H1 (cell line): ENCODE data around the gene CCNA2. TPM values are rescaled to one million over a fixed set of nuclear protein-coding genes. Genes with fewer than 3 reads are reported as not detected.

Experiments used
- CTCF ChIA-PET: fragments of 300-600 bp; sonication (Branson Sonifier 250); formaldehyde crosslinking; loops from one replicate; lab custom pipeline; 2021; ENCODE audit not compliant: partially characterized antibody; lab: Charles Lee
- POLR2A ChIA-PET: fragments of 300-600 bp; sonication (Branson Sonifier 250); formaldehyde crosslinking; loops from one replicate; lab custom pipeline; 2021; ENCODE audit warnings: inconsistent platforms; ENCODE audit not compliant: partially characterized antibody; lab: Charles Lee
- DNase-seq, 2 experiments: peaks; one replicate each; pipeline versions ENCODE4 v3.0.0 to v3.0.0-alpha.2; 2010 to 2022; ENCODE audit warnings: low spot score in 2 of 2, low read depth in 1 of 2, mixed read lengths in 1 of 2
- FAIRE-seq: peaks from 2 replicates; lab custom pipeline; 2011; peaks lifted over from hg19 to GRCh38; lab: Jason Lieb, UNC
- H2AFZ ChIP-seq: 2 replicates; pipeline ENCODE4 v1.8.1; 2012; ENCODE audit warnings: low read length, inconsistent platforms
- H2AK5ac ChIP-seq: 2 replicates; pipeline ENCODE4 v1.6.1; 2013; ENCODE audit warnings: low read depth, low read length
- H2BK120ac ChIP-seq: replicated peaks from 2 replicates; pipeline ENCODE3; 2013; ENCODE audit warnings: low read depth, low read length, inconsistent platforms
- H2BK12ac ChIP-seq: 2 replicates; pipeline ENCODE4 v1.6.1; 2013; ENCODE audit warnings: low read depth, low read length
- H2BK15ac ChIP-seq: 2 replicates; pipeline ENCODE4 v1.6.1; 2013; ENCODE audit warnings: low read length
- H2BK20ac ChIP-seq: 2 replicates; pipeline ENCODE4 v1.6.1; 2013; ENCODE audit warnings: low read length
- H2BK5ac ChIP-seq: 2 replicates; pipeline ENCODE4 v1.6.1; 2013; ENCODE audit warnings: low read depth, low read length
- H3K14ac ChIP-seq: 2 replicates; pipeline ENCODE4 v1.6.1; 2013; ENCODE audit warnings: inconsistent platforms; ENCODE audit not compliant: insufficient read length
- H3K18ac ChIP-seq: 2 replicates; pipeline ENCODE4 v1.6.1; 2013; ENCODE audit warnings: low read length; ENCODE audit errors: extremely low read depth
- H3K23ac ChIP-seq: 2 replicates; pipeline ENCODE4 v1.6.1; 2013; ENCODE audit warnings: inconsistent platforms; ENCODE audit not compliant: insufficient read length
- H3K23me2 ChIP-seq: 2 replicates; pipeline ENCODE4 v1.6.1; 2013; ENCODE audit warnings: low read depth, low read length
- H3K27ac ChIP-seq: 2 replicates; pipeline ENCODE4 v1.6.1; 2011; ENCODE audit warnings: low read depth, low read length, inconsistent platforms
- H3K27me3 ChIP-seq, 4 experiments: replicated peaks in 1 of 4; 1 replicate in 1 of 4; 2 replicates in 3 of 4; pipeline versions ENCODE4 v1.6.1 to v1.8.1; 2011 to 2013; ENCODE audit warnings: low read length in 3 of 4, mild to moderate bottlenecking in 3 of 4, inconsistent platforms in 2 of 4, mixed read lengths in 2 of 4, moderate library complexity in 1 of 4; ENCODE audit not compliant: control insufficient read depth in 3 of 4, insufficient read depth in 3 of 4; ENCODE audit errors: extremely low read depth in 1 of 4
- H3K36me3 ChIP-seq, 4 experiments: 2 replicates each; pipeline versions ENCODE4 v1.6.1 to v1.8.1; 2011 to 2013; ENCODE audit warnings: mild to moderate bottlenecking in 4 of 4, low read length in 3 of 4, moderate library complexity in 2 of 4, control low read depth in 1 of 4, inconsistent platforms in 1 of 4; ENCODE audit not compliant: insufficient read depth in 4 of 4, control insufficient read depth in 2 of 4
- H3K4ac ChIP-seq: replicated peaks from 2 replicates; pipeline ENCODE3; 2013; ENCODE audit warnings: low read length, low read depth, mixed read lengths, inconsistent platforms; ENCODE audit not compliant: insufficient read length
- H3K4me1 ChIP-seq, 4 experiments: replicated peaks in 1 of 4; 1 replicate in 1 of 4; 2 replicates in 3 of 4; pipeline versions ENCODE4 v1.6.1 to v1.8.1; 2011 to 2013; ENCODE audit warnings: low read length in 3 of 4, inconsistent platforms in 2 of 4, mixed read lengths in 1 of 4; ENCODE audit not compliant: insufficient read depth in 4 of 4, control insufficient read depth in 3 of 4
- H3K4me2 ChIP-seq, 2 experiments: 2 replicates each; pipeline versions ENCODE4 v1.6.1 to v1.8.1; 2011 to 2013; ENCODE audit warnings: low read depth in 2 of 2, low read length in 2 of 2, control low read depth in 1 of 2, inconsistent platforms in 1 of 2, mild to moderate bottlenecking in 1 of 2; ENCODE audit not compliant: insufficient read depth in 1 of 2
- H3K4me3 ChIP-seq, 4 experiments: fragments of 200-600, 300-600 bp in 1 of 4; sonication (generic), shearing (Covaris generic), sonication (Bioruptor Twin) in 1 of 4; 2 replicates each; pipeline versions ENCODE4 v1.5.1 to v1.8.1; 2011 to 2016; ENCODE audit warnings: low read length in 4 of 4, low read depth in 3 of 4, control low read depth in 2 of 4, inconsistent platforms in 2 of 4, mild to moderate bottlenecking in 2 of 4, mixed read lengths in 1 of 4, moderate library complexity in 1 of 4; ENCODE audit not compliant: insufficient read depth in 2 of 4; ENCODE audit errors: extremely low read depth in 1 of 4
- H3K56ac ChIP-seq: replicated peaks from 2 replicates; pipeline ENCODE3; 2013; ENCODE audit warnings: low read depth, mild to moderate bottlenecking, mixed read lengths, low read length, inconsistent platforms; ENCODE audit not compliant: insufficient read length
- H3K79me1 ChIP-seq: 2 replicates; pipeline ENCODE4 v1.6.1; 2013; ENCODE audit warnings: low read depth, low read length, control low read depth
- H3K79me2 ChIP-seq, 2 experiments: 2 replicates each; pipeline versions ENCODE4 v1.6.1 to v1.8.1; 2012 to 2013; ENCODE audit warnings: low read length in 2 of 2, mild to moderate bottlenecking in 2 of 2, inconsistent platforms in 1 of 2; ENCODE audit not compliant: insufficient read depth in 2 of 2, control insufficient read depth in 1 of 2
- H3K9ac ChIP-seq, 4 experiments: replicated peaks in 1 of 4; 1 replicate in 1 of 4; 2 replicates in 3 of 4; pipeline versions ENCODE4 v1.6.1 to v1.8.1; 2011 to 2013; ENCODE audit warnings: low read depth in 3 of 4, low read length in 3 of 4, control low read depth in 2 of 4, mild to moderate bottlenecking in 2 of 4, moderate library complexity in 2 of 4, inconsistent platforms in 1 of 4; ENCODE audit errors: extremely low read depth in 1 of 4
- H3K9me3 ChIP-seq, 2 experiments: 2 replicates each; pipeline versions ENCODE4 v1.6.1 to v1.8.1; 2012 to 2013; ENCODE audit warnings: mild to moderate bottlenecking in 2 of 2, moderate library complexity in 2 of 2, control low read depth in 1 of 2, inconsistent platforms in 1 of 2, low read depth in 1 of 2, low read length in 1 of 2, mixed read lengths in 1 of 2; ENCODE audit not compliant: insufficient read depth in 2 of 2
- H4K20me1 ChIP-seq, 2 experiments: replicated peaks in 1 of 2; 2 replicates each; pipeline versions ENCODE3 to v1.8.1; 2011 to 2013; ENCODE audit warnings: inconsistent platforms in 2 of 2, low read length in 2 of 2, mild to moderate bottlenecking in 1 of 2; ENCODE audit not compliant: insufficient read depth in 2 of 2, control insufficient read depth in 1 of 2
- H4K5ac ChIP-seq: 2 replicates; pipeline ENCODE4 v1.6.1; 2013; ENCODE audit warnings: low read length, low read depth, mixed read lengths, inconsistent platforms; ENCODE audit not compliant: insufficient read length
- H4K8ac ChIP-seq: 2 replicates; pipeline ENCODE4 v1.8.0; 2013; ENCODE audit warnings: mild to moderate bottlenecking, moderate library complexity, low read length, inconsistent platforms; ENCODE audit not compliant: insufficient read depth; ENCODE audit errors: extremely low read depth
- H4K91ac ChIP-seq: replicated peaks from 2 replicates; pipeline ENCODE3; 2013; ENCODE audit warnings: low read length, mixed read lengths, inconsistent platforms; ENCODE audit not compliant: insufficient read length
- GTF2F1 ChIP-seq: IDR thresholded peaks from 2 replicates; pipeline ENCODE4 v1.6.1; 2012; ENCODE audit warnings: low read depth, low read length, improper control_type of control experiment, borderline replicate concordance
- MAX ChIP-seq: IDR thresholded peaks from 2 replicates; pipeline ENCODE4 v1.6.1; 2012; ENCODE audit warnings: inconsistent platforms
- RAD21 ChIP-seq, 2 experiments: IDR thresholded peaks in 1 of 2; conservative IDR thresholded peaks in 1 of 2; 2 replicates each; pipeline ENCODE4 v1.6.1; 2011; ENCODE audit warnings: low read depth in 2 of 2, low read length in 2 of 2, improper control_type of control experiment in 1 of 2, inconsistent platforms in 1 of 2, mild to moderate bottlenecking in 1 of 2, moderate library complexity in 1 of 2
- WGBS, 2 experiments: shearing (Covaris generic) in 1 of 2; methylation state at CpG; one replicate each; pipeline versions ENCODE4 v1.1.6 to v1.1.7; 2013 to 2015; ENCODE audit warnings: low lambda C conversion rate in 2 of 2, mixed read lengths in 2 of 2, inconsistent platforms in 1 of 2, low coverage in 1 of 2, missing lambda C conversion rate in 1 of 2; ENCODE audit not compliant: insufficient replicate concordance in 2 of 2, insufficient coverage in 1 of 2, insufficient read length in 1 of 2; ENCODE audit errors: extremely low coverage in 1 of 2, missing lambda C conversion rate in 1 of 2; 5-methylcytosine and 5-hydroxymethylcytosine counted together
- polyA plus RNA-seq, 7 experiments: library from polyadenylated mRNA; depleted of rRNA in 3 of 7; stranded (reverse) in 5 of 7; unstranded in 2 of 7; fragments of >200 nt in 5 of 7; fragments of 200-250 nt in 2 of 7; gene quantifications; 1 replicate in 5 of 7; 2 replicates in 1 of 7; 4 replicates in 1 of 7; pipeline versions ENCODE4 v1.2.1 to v1.2.3, GENCODE V29; 2011 to 2013; ENCODE audit warnings: missing spikeins in 2 of 7, mixed read lengths in 2 of 7
- total RNA-seq: library from RNA; stranded (reverse); fragmentation: NEBNext Ultra II Directional; extraction: Animal tissue kit (Norgen Biotek cat#: 25700); gene quantifications from 2 replicates; pipeline ENCODE4 v1.2.1, GENCODE V29; 2021

CCNA2 gene
- total and polyA plus RNA-seq, 2 of the 8 experiments (the other 6 are each of a cell fraction or from before 2014, with no cell fraction given), result 42.1 to 98.6 TPM

DNA sequence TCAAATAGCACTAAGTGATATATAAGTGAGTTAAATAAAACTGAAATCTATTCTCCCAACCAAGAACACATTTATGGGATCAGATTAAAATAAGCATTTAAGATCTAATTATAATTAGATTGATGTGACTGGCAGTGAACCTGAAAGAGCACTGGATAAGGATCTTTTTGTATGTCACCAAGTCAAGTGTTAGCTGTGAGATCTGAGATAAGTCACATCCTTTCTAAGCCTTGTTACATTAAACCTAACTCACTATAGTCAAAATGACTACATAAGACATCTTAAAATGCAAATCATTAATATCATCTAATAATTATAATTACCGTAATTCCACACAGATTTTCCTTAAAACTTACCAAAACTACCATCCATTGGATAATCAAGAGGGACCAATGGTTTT is 1.6 kb downstream of the CCNA2 start:
- Histone ChIP-seq H2BK20ac (no peak overlapping the region), H3K9me3 (no peaks in the 10 kb centered on the region), H2BK120ac (no peak overlapping the region), H2AK5ac (no peak overlapping the region), H3K23ac (no peak overlapping the region), H3K56ac (no peak overlapping the region), H3K27ac (no peak overlapping the region), H3K4me3 (peak overlapping the region; percentile 72 to 100 (median 98); a peak in 5 of 8 replicates), H3K23me2 (no peaks in the 10 kb centered on the region), H2BK15ac (no peak overlapping the region), H2BK12ac (no peak overlapping the region), H3K79me1 (no peaks in the 10 kb centered on the region; the same call in 1 of the 2 replicates), H3K4ac (no peak overlapping the region), H3K14ac (no peak overlapping the region), H3K18ac (no peak overlapping the region), H4K8ac (no peak overlapping the region), H3K4me2 (peak overlapping the region; percentile 55 to 69), H4K5ac (no peak overlapping the region), H2AFZ (no peak overlapping the region), H4K91ac (no peak overlapping the region), H4K20me1 (no peaks in the 10 kb centered on the region), H3K9ac (no peak overlapping the region), H3K27me3 (no peaks in the 10 kb centered on the region), H2BK5ac (no peak overlapping the region), H3K4me1 (no peaks in the 10 kb centered on the region; a peak in 2 of 7 replicates), H3K79me2 (peaks cover 5 to 28% of the 10 kb centered on the region in 2 experiments; a peak in 3 of 4 replicates), H3K36me3 (peaks cover 32 to 50% (median 39%) of the 10 kb centered on the region in 4 experiments)
- ChIA-PET POLR2A (interaction anchor here (0.7 to 12.6 kb wide), 3 partner anchors 9 to 20 kb away, joined by 3 to 246 read pairs (median 7); partner anchors contain the start of gene EXOSC9), CTCF (interaction anchor here (1.5 to 2.1 kb wide), 3 partner anchors 9 to 57 kb away, joined by 4 to 7 read pairs (median 5); partner anchors contain the start of gene SMIM43)
- TF ChIP-seq GTF2F1, result no peak
- no peak for TF ChIP-seq MAX
- no peak for TF ChIP-seq RAD21 (IDR thresholded peaks at IDR 0.05 in 1 of 2, conservative IDR thresholded peaks at IDR 0.05 in 1 of 2; ENCODE audit: low read depth in 2 of 2, low read length in 2 of 2)
- 91 to 100% methylated on average over 1 of the region's 1 CpG for WGBS, 2 experiments
- FAIRE-seq (no peak), DNase-seq (no peak)
